Activated gamma-delta T cell treated with Interleukin-2 at 50 U/mL for 16 hours (primary cell): ENCODE results near the gene CCL5.

Experiments used
- DNase-seq: peaks from one replicate; pipeline ENCODE4 v3.0.0-alpha.2; 2020

Gene CCL5

DNA sequence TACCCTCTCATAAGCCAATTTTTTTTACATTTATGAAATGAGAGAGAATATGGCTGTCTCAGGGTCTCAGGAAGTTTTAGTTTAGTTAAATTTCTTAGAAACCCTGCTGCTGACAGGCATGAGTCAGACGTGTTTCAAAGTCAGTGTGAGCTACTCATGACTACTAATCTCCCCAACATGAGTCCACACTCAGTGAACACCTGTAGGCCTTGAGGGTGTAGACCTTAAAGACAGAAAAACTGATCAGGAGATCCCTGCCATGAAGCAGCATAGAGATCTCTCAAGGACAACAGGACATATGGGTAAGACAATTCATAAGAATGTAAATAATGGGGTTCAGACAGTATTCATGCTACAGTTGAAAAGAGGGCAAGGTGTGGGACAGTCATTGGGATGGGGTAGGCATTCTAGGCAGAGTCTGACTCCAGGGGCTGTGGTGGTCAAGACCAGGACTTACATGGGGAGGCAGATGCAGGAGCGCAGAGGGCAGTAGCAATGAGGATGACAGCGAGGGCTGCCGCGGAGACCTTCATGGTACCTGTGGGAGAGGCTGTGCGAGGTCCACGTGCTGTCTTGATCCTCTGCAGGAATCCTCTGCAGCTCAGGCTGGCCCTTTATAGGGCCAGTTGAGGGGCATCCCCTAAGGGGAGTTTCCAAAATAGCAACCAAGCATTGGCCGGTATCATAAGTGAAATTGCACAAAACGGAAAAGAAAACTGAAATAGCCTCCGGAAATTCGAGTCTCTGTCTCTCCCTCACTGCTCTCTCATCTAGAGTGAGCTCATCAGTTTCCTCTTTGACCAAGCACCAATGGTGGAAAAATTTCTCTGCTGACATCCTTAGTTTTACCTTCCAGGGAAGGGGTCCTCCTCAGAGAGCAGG is at the start of gene CCL5:
Gene CCL5 (minus strand): TSS at position 588 of the 882 bp plus-strand sequence.
- peak; percentile 69 for DNase-seq

- DNase-seq: no peak
Measured at GRCh38 chr17:35927714-35928113, 47.6 kb upstream of the CCL5 start.

DNA sequence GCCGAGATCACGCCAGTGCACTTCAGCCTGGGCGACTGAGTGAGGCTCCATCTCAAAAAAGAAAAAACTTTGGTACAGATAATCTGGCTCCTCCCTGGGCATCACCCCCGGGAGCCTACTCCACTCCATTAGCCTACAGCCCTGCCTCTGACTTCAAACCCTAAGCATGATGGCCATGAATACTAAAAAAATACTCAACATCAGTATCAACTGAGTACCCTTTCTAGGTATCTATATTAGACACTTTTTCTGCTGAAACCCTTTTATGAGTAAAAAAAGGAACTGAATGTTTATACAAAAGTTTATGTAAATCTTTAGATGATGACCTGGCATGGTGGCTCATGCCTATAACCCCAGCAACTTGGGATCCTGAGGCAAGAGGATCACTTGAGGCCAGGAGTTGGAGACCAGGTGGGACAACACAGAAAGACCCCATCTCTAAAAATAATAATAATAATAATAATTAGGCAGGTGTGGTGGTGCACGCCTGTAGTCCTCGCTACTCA is 43.5 kb upstream of the CCL5 start:
- DNase-seq: no peak

DNA sequence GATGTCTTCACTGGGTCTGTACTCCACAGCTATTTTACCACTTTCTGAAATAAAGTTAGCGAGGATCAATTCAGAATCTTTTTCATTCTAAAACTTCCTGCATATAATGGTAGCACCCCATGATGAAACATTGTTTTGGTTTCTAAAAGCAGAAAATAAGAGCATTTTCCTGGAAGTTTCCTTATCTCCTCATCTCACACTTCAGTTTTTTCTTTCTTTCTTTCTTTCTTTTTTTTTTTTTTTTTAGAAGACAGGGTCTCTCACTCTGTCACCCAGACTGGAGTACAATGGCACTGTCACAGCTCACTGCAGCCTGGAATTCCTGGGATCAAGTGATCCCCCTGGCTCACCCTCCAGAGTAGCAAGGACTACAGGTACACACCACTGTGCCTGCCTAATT is 40.1 kb upstream of the CCL5 start:
- no peak for DNase-seq

GRCh38 chr17:35918665-35919064 is 38.5 kb upstream of the CCL5 start:
- no peak for DNase-seq

GRCh38 chr17:35917519-35918213 is 37.5 kb upstream of the CCL5 start:
- no peak for DNase-seq

GRCh38 chr17:35915153-35915964 is 35.2 kb upstream of the CCL5 start:
- DNase-seq: no peak

DNA sequence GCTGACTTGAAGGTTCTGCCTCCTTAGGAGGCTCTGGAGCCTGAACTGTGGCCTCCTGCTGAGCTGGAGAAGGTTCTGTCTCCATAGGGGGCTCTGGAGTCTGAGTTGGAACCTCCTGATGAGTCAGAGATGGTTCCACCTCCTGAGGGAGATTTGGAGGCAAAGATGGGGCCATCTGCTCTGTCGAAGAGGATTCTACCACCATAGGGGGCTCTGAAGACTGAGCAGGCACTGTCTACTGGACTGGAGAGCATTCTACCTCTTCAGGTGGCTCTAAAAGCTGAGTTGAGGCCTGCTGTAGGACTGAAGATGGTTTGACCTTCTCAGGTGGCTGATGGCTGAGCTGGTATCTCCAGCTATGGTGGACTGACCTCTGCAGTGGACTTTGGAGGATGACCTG is 34.2 kb upstream of the CCL5 start:
- no peak for DNase-seq

DNA sequence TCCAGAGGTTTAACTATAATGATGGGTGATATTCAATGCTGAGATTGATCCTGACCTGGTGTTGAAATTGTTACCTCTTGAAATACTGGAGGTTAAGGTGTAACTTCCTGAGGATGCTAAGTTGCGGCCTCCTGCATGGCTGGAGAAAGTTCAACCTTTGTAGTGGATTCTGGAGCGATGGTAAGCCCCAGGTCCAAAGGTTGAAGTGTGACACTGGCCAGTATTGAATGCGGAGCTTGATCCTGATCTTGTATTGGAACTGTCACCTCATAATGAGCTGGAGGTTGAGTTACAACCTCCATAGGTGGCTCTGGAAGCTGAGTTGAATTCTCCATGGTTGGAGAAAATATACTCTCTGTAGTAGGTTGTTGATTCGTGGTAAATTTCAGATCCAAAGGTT is 33.4 kb upstream of the CCL5 start:
- no peak for DNase-seq

GRCh38 chr17:35912942-35913341 is 32.8 kb upstream of the CCL5 start:
- DNase-seq: no peak

DNA sequence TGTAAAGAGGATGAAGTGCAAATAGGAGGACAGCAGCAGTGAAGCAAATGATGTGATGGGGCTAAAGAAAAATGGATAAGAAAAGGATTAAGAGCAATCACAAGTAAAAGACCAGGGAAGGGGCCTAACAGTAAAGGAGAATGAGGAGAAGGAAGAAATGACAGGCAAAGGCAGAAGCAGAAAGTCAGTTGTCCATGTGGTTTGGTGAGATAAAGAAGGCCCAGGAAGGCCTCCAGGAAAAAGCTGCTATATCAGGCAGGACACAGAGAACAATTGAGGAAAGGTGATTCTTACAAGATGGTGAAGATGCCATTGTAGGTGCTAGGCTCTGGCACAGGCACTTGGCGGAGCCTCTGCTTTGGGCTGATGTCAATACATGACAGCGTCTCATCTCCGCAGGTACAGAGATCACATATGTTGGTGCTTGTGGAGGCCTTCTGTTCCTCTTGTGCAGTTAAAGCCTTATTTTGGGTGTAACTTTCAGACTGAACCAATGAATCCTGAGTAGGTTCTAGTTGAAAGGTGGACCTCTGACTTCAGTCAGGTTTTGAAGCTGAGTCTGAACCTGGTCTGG is 32.3 kb upstream of the CCL5 start:
- no peak for DNase-seq

DNA sequence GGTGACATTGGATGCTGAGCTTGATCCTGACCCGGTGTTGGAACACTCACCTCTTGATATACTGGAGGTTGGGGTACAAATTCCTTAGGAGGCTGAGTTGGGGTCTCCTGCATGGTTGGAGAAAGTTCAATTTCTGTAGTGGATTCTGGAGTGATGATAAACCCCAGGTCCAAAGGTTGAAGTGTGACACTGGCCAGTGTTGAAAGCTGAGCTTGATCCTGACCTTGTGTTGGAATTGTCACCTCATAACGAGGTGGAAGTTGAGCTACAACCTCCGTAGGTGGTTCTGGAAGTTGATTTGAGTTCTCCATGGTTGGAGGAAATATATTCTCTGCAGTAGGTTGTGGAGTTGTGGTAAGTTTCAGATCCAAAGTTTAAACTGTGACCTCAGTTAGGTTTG is 29.2 kb upstream of the CCL5 start:
- no peak for DNase-seq

GRCh38 chr17:35907691-35908090 is 27.5 kb upstream of the CCL5 start:
- DNase-seq: no peak

GRCh38 chr17:35906926-35907637 is 26.9 kb upstream of the CCL5 start:
- peak; percentile 14 for DNase-seq

GRCh38 chr17:35906191-35906925 is 26.2 kb upstream of the CCL5 start:
- DNase-seq: no peak

DNA sequence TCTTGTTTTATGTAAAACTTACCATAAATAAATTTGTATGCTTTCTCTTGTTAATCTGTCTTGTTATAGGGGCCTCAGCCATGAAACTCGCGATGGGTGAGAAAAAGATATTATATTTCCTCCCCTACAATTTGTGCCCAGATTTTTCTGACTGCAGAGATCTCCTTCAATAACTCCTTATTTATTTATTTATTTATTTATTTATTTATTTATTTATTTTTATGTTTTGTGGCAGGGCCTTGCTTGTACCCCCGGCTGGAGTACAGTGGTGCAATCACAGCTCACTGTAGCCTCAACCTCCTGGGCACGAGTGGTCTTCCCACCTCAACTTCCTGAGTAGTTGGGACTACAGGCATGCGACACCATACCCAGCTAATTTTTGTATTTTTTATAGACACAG is 23.3 kb upstream of the CCL5 start:
- DNase-seq: no peak

DNA sequence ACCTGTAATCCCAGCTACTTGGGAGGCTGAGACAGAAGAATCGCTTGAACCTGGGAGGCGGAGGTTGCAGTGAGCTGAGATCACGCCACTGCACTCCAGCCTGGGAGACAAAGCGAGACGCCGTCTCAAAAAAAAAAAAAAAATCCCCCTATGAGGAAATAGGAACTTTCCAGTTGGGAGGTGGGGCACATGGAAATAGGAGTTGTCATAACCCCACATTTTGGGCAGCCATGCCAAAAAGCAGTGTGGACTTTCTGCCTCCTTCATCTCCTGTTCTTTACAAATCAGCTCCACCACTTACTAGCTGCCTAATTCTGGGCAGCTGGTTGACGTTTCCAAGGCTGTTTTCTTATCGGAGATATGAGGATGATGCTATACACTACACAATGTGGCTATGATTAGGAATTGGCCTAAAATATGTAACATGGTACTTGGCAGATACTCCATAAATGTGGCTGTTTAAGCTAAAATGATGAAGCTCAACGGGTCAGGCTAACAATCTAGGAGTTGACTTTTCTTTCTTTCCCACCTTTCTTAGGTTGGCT is 21.5 kb upstream of the CCL5 start:
- no peak for DNase-seq

GRCh38 chr17:35900708-35901480 is 20.7 kb upstream of the CCL5 start:
- peak; percentile 66 for DNase-seq

DNA sequence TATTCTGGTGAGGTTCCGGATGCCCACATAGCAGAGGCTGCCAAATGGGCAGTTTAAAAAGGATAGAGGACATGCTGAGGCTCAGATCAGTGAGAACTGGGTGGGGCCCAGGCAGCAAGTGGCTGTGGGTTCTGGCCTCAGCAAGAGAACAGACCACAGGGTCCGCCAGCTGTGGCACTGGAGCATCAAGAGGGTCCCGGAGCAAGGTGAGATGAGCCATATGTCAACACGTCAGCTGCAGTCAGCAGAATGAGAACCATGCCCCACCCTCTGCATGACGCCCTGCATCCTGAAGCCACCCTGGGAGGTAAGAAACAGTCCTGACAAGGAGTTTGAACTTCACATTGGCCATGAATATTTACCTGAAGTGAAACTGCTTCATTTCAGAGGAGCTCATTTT is 20.1 kb upstream of the CCL5 start:
- peak; percentile 61 for DNase-seq
